Measurements from ENCODE around the gene RAD51AP1.
A peak's percentile ranks its signal among the peaks of the same experiment; 100 is the strongest.

Gene RAD51AP1

GRCh38 chr12:4586500-4586899 is 47.8 kb downstream of the RAD51AP1 start:
- FAIRE-seq (no peak), DNase-seq (ENCODE audit: insufficient read length, low spot score) (no peak)
- TF ChIP-seq POU2F2 (IDR thresholded peaks at IDR 0.05; ENCODE audit: low read depth, low read length) (no peak), TAF1 (IDR thresholded peaks at IDR 0.05; ENCODE audit: low read depth, low read length) (no peak)

- no peak for TF ChIP-seq POLR2A (IDR thresholded peaks at IDR 0.05; ENCODE audit: low read depth, low read length)
- no peak for TF ChIP-seq PAX5 (IDR thresholded peaks at IDR 0.05; ENCODE audit: insufficient read depth, low read length, severe bottlenecking)
- TF ChIP-seq POLR2AphosphoS5 (IDR thresholded peaks at IDR 0.05; ENCODE audit: low read depth, low read length): no peak
- no peak for TF ChIP-seq SPI1 (IDR thresholded peaks at IDR 0.05; ENCODE audit: low read depth, low read length)
- TF ChIP-seq POU2F2 (IDR thresholded peaks at IDR 0.05; ENCODE audit: low read depth, low read length): no peak
- no peak for TF ChIP-seq TAF1 (IDR thresholded peaks at IDR 0.05; ENCODE audit: low read depth, low read length)
- FAIRE-seq: no peak
- no peak for DNase-seq (ENCODE audit: insufficient read length, low spot score)
Observed at GRCh38 chr12:4587108-4587507, 48.4 kb downstream of the RAD51AP1 start.

GRCh38 chr12:4588916-4589315 is 50.2 kb downstream of the RAD51AP1 start:
- no peak for FAIRE-seq
- no peak for DNase-seq (ENCODE audit: insufficient read length, low spot score)
- TF ChIP-seq POU2F2 (IDR thresholded peaks at IDR 0.05; ENCODE audit: low read depth, low read length) (no peak), PAX5 (IDR thresholded peaks at IDR 0.05; ENCODE audit: insufficient read depth, low read length, severe bottlenecking) (no peak), POLR2AphosphoS5 (IDR thresholded peaks at IDR 0.05; ENCODE audit: low read depth, low read length) (no peak), POLR2A (IDR thresholded peaks at IDR 0.05; ENCODE audit: low read depth, low read length) (no peak), TAF1 (IDR thresholded peaks at IDR 0.05; ENCODE audit: low read depth, low read length) (no peak), SPI1 (IDR thresholded peaks at IDR 0.05; ENCODE audit: low read depth, low read length) (no peak)

GRCh38 chr12:4589941-4590340 is 51.3 kb downstream of the RAD51AP1 start:
- no peak for DNase-seq (ENCODE audit: insufficient read length, low spot score)
- no peak for FAIRE-seq

GRCh38 chr12:4591180-4591687 is 52.5 kb downstream of the RAD51AP1 start:
- DNase-seq (ENCODE audit: insufficient read length, low spot score): no peak
- TF ChIP-seq POLR2AphosphoS5 (IDR thresholded peaks at IDR 0.05; ENCODE audit: low read depth, low read length): no peak
- TF ChIP-seq TAF1 (IDR thresholded peaks at IDR 0.05; ENCODE audit: low read depth, low read length): no peak
- no peak for TF ChIP-seq PAX5 (IDR thresholded peaks at IDR 0.05; ENCODE audit: insufficient read depth, low read length, severe bottlenecking)
- TF ChIP-seq SPI1 (IDR thresholded peaks at IDR 0.05; ENCODE audit: low read depth, low read length): no peak
- no peak for TF ChIP-seq POLR2A (IDR thresholded peaks at IDR 0.05; ENCODE audit: low read depth, low read length)
- TF ChIP-seq POU2F2 (IDR thresholded peaks at IDR 0.05; ENCODE audit: low read depth, low read length): no peak
- no peak for FAIRE-seq

More at GRCh38 chr12:4589941-4590340, 51.3 kb downstream of the RAD51AP1 start:
- TF ChIP-seq PAX5 (IDR thresholded peaks at IDR 0.05; ENCODE audit: insufficient read depth, low read length, severe bottlenecking): no peak
- no peak for TF ChIP-seq SPI1 (IDR thresholded peaks at IDR 0.05; ENCODE audit: low read depth, low read length)
- TF ChIP-seq POLR2A (IDR thresholded peaks at IDR 0.05; ENCODE audit: low read depth, low read length): no peak
- TF ChIP-seq POU2F2 (IDR thresholded peaks at IDR 0.05; ENCODE audit: low read depth, low read length): no peak
- no peak for TF ChIP-seq TAF1 (IDR thresholded peaks at IDR 0.05; ENCODE audit: low read depth, low read length)
- TF ChIP-seq POLR2AphosphoS5 (IDR thresholded peaks at IDR 0.05; ENCODE audit: low read depth, low read length): no peak

GRCh38 chr12:4595881-4596280 is 57.2 kb downstream of the RAD51AP1 start:
- FAIRE-seq: no peak
- DNase-seq (ENCODE audit: insufficient read length, low spot score): no peak
- TF ChIP-seq SPI1 (IDR thresholded peaks at IDR 0.05; ENCODE audit: low read depth, low read length): no peak
- no peak for TF ChIP-seq POLR2A (IDR thresholded peaks at IDR 0.05; ENCODE audit: low read depth, low read length)

GRCh38 chr12:4603421-4603820 is 64.7 kb downstream of the RAD51AP1 start:
- no peak for TF ChIP-seq POU2F2 (IDR thresholded peaks at IDR 0.05; ENCODE audit: low read depth, low read length)
- no peak for TF ChIP-seq PAX5 (IDR thresholded peaks at IDR 0.05; ENCODE audit: insufficient read depth, low read length, severe bottlenecking)
- TF ChIP-seq TAF1 (IDR thresholded peaks at IDR 0.05; ENCODE audit: low read depth, low read length): no peak
- no peak for TF ChIP-seq POLR2A (IDR thresholded peaks at IDR 0.05; ENCODE audit: low read depth, low read length)
- TF ChIP-seq POLR2AphosphoS5 (IDR thresholded peaks at IDR 0.05; ENCODE audit: low read depth, low read length): no peak
- TF ChIP-seq SPI1 (IDR thresholded peaks at IDR 0.05; ENCODE audit: low read depth, low read length): no peak
- DNase-seq (ENCODE audit: insufficient read length, low spot score) (no peak), FAIRE-seq (no peak)

- no peak for TF ChIP-seq POU2F2 (IDR thresholded peaks at IDR 0.05; ENCODE audit: low read depth, low read length)
- no peak for TF ChIP-seq PAX5 (IDR thresholded peaks at IDR 0.05; ENCODE audit: insufficient read depth, low read length, severe bottlenecking)
- TF ChIP-seq POLR2AphosphoS5 (IDR thresholded peaks at IDR 0.05; ENCODE audit: low read depth, low read length): no peak
- no peak for TF ChIP-seq SPI1 (IDR thresholded peaks at IDR 0.05; ENCODE audit: low read depth, low read length)
- no peak for TF ChIP-seq POLR2A (IDR thresholded peaks at IDR 0.05; ENCODE audit: low read depth, low read length)
- no peak for TF ChIP-seq TAF1 (IDR thresholded peaks at IDR 0.05; ENCODE audit: low read depth, low read length)
- no peak for FAIRE-seq
- no peak for DNase-seq (ENCODE audit: insufficient read length, low spot score)
Observed at GRCh38 chr12:4603946-4604345, 65.3 kb downstream of the RAD51AP1 start.

GRCh38 chr12:4604684-4605193 is 66.0 kb downstream of the RAD51AP1 start:
- FAIRE-seq (peak; percentile 98), DNase-seq (ENCODE audit: insufficient read length, low spot score) (peak; percentile 56)
- TF ChIP-seq POLR2AphosphoS5 (IDR thresholded peaks at IDR 0.05; ENCODE audit: low read depth, low read length) (peak; percentile 47; the same call in 1 of the 2 replicates), SPI1 (IDR thresholded peaks at IDR 0.05; ENCODE audit: low read depth, low read length) (peak; percentile 71), POLR2A (IDR thresholded peaks at IDR 0.05; ENCODE audit: low read depth, low read length) (peak; percentile 51; the same call in 1 of the 2 replicates), POU2F2 (IDR thresholded peaks at IDR 0.05; ENCODE audit: low read depth, low read length) (peak; percentile 34; the same call in 1 of the 2 replicates), PAX5 (IDR thresholded peaks at IDR 0.05; ENCODE audit: insufficient read depth, low read length, severe bottlenecking) (no peak), TAF1 (IDR thresholded peaks at IDR 0.05; ENCODE audit: low read depth, low read length) (peak; percentile 22; the same call in 1 of the 2 replicates)

- DNase-seq (ENCODE audit: insufficient read length, low spot score) (no peak), FAIRE-seq (no peak)
- TF ChIP-seq TAF1 (IDR thresholded peaks at IDR 0.05; ENCODE audit: low read depth, low read length) (no peak), POLR2A (IDR thresholded peaks at IDR 0.05; ENCODE audit: low read depth, low read length) (no peak), POU2F2 (IDR thresholded peaks at IDR 0.05; ENCODE audit: low read depth, low read length) (no peak), PAX5 (IDR thresholded peaks at IDR 0.05; ENCODE audit: insufficient read depth, low read length, severe bottlenecking) (no peak), SPI1 (IDR thresholded peaks at IDR 0.05; ENCODE audit: low read depth, low read length) (no peak), POLR2AphosphoS5 (IDR thresholded peaks at IDR 0.05; ENCODE audit: low read depth, low read length) (no peak)
Observed at GRCh38 chr12:4607056-4607455, 68.4 kb downstream of the RAD51AP1 start.
